ENCODE measurements around the gene PSMG4. TPM values are rescaled to one million over a fixed set of nuclear protein-coding genes. Genes with fewer than 3 reads are reported as not detected.

The PSMG4 gene
- total RNA-seq, 1 experiment from 2014 or later, result 27.0 TPM

DNA sequence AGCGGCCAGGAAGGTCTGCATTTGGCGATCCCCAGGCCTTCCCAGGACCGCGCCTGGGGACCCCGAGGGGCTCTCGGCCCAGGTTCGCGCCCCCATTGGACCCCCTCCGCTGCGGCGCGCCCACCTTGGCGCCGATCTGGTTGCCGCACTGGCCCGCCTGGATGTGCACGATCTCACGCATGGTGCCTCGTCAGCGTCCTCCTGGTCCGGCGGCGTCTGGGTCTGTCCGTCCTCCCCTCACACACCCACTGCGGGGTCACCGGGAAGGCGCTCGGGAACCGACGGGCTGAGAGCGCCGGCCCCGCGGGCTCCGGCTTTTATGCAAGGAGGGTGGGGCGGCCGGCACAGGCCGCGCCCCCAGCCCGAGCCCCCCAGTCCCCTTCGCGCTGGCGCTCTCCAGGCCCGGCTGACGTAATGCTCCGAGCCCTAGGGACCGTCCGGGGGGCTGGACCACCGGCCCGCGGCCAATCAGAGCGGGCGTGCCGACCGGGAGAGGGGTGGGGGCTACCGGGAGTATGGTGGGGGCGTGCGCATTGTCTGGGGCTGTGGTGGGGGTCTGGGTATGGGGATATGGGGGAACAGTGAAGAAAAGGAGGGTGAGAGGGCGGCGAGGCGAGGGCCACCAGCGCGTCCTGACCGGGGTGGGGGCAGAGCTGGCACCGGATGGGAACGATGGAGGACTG is 31.2 kb upstream of the PSMG4 start, which contains the start of gene TUBB2B:
Gene TUBB2B, minus strand, starts transcription at position 291 of the 683 bp plus-strand sequence. Its CDS starts 110 bp downstream, at position 181.
- POLR2A ChIA-PET, result no interaction called here
- BruUV-seq (replicated peaks), result no TSS peak

DNA sequence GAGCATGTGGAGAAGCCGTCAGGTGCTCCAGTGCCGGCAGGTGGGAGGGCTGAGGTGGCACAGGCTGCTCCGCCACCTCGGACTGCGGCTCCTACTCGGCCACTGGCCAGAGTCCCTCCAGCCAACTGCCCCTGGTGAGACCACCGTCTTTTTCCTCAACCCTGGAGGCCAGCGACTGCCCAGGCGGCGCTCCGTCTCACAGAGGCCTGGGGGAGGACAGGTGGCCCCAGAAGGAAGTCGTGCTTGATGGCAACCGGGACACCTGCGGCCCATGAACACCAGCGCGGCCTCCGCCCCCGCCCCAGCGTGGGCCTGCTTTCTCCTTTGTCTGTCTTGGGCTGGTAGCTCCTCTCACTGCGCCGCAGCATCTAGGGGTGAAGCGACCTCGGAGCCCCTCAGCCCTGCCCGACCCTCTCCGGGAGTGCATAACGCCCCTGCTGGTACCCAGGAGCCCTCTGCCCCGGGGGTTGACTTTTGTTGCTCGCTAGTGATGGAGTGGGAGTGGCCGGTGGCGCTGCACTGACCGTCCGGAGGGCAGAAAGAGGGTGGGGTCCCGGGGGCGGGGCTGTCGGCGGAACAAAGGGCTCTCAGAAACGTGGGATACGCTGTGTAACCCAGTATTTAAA is 30.6 kb upstream of the PSMG4 start:
- Histone ChIP-seq H3K27me3 (ENCODE audit: control insufficient read depth, insufficient read depth, low read length) (peaks cover 6% of the 10 kb centered on the region), H3K9me3 (ENCODE audit: control insufficient read depth, insufficient read depth, low read depth, low read length) (no peaks in the 10 kb centered on the region), H3K4me1 (ENCODE audit: control insufficient read depth, insufficient read depth, low read length) (peaks cover 9% of the 10 kb centered on the region), H3K4me3 (ENCODE audit: low read depth in 2 of 2, low read length in 2 of 2) (peak overlapping the region; percentile 63 to 71), H3K36me3 (ENCODE audit: control insufficient read depth, insufficient read depth, low read length) (no peaks in the 10 kb centered on the region), H3K27ac (ENCODE audit: low read length) (no peak overlapping the region)
- CTCF ChIA-PET, result interaction anchor here (0.6 kb wide), 1 partner anchor 101 kb away, joined by 8 read pairs; no protein-coding TSS in a partner anchor
- POLR2A ChIA-PET, result no interaction called here
- TF ChIP-seq TCF7L2 (IDR thresholded peaks at IDR 0.05; ENCODE audit: low read depth, low read length) (no peak), POLR2AphosphoS5 (IDR thresholded peaks at IDR 0.05; ENCODE audit: low read depth, low read length) (no peak), SIN3A (IDR thresholded peaks at IDR 0.05; ENCODE audit: borderline replicate concordance, insufficient read depth, low read depth, low read length) (no peak)
- TF ChIP-seq, protein P1, sequence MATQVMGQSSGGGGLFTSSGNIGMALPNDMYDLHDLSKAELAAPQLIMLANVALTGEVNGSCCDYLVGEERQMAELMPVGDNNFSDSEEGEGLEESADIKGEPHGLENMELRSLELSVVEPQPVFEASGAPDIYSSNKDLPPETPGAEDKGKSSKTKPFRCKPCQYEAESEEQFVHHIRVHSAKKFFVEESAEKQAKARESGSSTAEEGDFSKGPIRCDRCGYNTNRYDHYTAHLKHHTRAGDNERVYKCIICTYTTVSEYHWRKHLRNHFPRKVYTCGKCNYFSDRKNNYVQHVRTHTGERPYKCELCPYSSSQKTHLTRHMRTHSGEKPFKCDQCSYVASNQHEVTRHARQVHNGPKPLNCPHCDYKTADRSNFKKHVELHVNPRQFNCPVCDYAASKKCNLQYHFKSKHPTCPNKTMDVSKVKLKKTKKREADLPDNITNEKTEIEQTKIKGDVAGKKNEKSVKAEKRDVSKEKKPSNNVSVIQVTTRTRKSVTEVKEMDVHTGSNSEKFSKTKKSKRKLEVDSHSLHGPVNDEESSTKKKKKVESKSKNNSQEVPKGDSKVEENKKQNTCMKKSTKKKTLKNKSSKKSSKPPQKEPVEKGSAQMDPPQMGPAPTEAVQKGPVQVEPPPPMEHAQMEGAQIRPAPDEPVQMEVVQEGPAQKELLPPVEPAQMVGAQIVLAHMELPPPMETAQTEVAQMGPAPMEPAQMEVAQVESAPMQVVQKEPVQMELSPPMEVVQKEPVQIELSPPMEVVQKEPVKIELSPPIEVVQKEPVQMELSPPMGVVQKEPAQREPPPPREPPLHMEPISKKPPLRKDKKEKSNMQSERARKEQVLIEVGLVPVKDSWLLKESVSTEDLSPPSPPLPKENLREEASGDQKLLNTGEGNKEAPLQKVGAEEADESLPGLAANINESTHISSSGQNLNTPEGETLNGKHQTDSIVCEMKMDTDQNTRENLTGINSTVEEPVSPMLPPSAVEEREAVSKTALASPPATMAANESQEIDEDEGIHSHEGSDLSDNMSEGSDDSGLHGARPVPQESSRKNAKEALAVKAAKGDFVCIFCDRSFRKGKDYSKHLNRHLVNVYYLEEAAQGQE (IDR thresholded peaks at IDR 0.05; ENCODE audit: insufficient read depth in 1 of 2, low read depth in 2 of 2, low read length in 1 of 2), result no peak
- TF ChIP-seq, protein P2, sequence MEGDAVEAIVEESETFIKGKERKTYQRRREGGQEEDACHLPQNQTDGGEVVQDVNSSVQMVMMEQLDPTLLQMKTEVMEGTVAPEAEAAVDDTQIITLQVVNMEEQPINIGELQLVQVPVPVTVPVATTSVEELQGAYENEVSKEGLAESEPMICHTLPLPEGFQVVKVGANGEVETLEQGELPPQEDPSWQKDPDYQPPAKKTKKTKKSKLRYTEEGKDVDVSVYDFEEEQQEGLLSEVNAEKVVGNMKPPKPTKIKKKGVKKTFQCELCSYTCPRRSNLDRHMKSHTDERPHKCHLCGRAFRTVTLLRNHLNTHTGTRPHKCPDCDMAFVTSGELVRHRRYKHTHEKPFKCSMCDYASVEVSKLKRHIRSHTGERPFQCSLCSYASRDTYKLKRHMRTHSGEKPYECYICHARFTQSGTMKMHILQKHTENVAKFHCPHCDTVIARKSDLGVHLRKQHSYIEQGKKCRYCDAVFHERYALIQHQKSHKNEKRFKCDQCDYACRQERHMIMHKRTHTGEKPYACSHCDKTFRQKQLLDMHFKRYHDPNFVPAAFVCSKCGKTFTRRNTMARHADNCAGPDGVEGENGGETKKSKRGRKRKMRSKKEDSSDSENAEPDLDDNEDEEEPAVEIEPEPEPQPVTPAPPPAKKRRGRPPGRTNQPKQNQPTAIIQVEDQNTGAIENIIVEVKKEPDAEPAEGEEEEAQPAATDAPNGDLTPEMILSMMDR (IDR thresholded peaks at IDR 0.05), result no peak
- DNase-seq (ENCODE audit: low read depth, low spot score), result no peak
- in situ Hi-C loops (cut with HindIII; ENCODE audit: low pct_unique_long_range_greater_than_20kb, low sequenced_read_pairs), result no loop called here
- intact Hi-C loops (cut with micrococcal nuclease; ENCODE audit: unreplicated experiment), result no loop called here
- no TSS peak for BruUV-seq (replicated peaks)
- ATAC-seq, result 0 out of 2 replicates have a peak, but pooled peaks have one; percentile 3

More for the DNA sequence above, 31.2 kb upstream of the PSMG4 start, which contains the start of gene TUBB2B:
- DNase-seq (ENCODE audit: low read depth, low spot score) (no peak), ATAC-seq (peak; percentile 75)
- CTCF ChIA-PET, result interaction anchor here (0.6 kb wide), 1 partner anchor 101 kb away, joined by 8 read pairs; no protein-coding TSS in a partner anchor
- Histone ChIP-seq H3K4me1 (ENCODE audit: control insufficient read depth, insufficient read depth, low read length) (peaks cover 9% of the 10 kb centered on the region), H3K36me3 (ENCODE audit: control insufficient read depth, insufficient read depth, low read length) (no peaks in the 10 kb centered on the region), H3K4me3 (ENCODE audit: low read depth in 2 of 2, low read length in 2 of 2) (peak within 1 kb of the TSS; percentile 63 to 71), H3K27ac (ENCODE audit: low read length) (0 out of 2 replicates have a peak within 1 kb of the TSS, but pooled peaks have one; percentile 2), H3K27me3 (ENCODE audit: control insufficient read depth, insufficient read depth, low read length) (peaks cover 6% of the 10 kb centered on the region), H3K9me3 (ENCODE audit: control insufficient read depth, insufficient read depth, low read depth, low read length) (no peaks in the 10 kb centered on the region)
- TF ChIP-seq, protein P2 (IDR thresholded peaks at IDR 0.05), result no peak
- TF ChIP-seq POLR2AphosphoS5 (IDR thresholded peaks at IDR 0.05; ENCODE audit: low read depth, low read length), result no peak
- TF ChIP-seq, protein P1 (IDR thresholded peaks at IDR 0.05; ENCODE audit: insufficient read depth in 1 of 2, low read depth in 2 of 2, low read length in 1 of 2), result no peak
- TF ChIP-seq SIN3A (IDR thresholded peaks at IDR 0.05; ENCODE audit: borderline replicate concordance, insufficient read depth, low read depth, low read length), result no peak
- TF ChIP-seq TCF7L2 (IDR thresholded peaks at IDR 0.05; ENCODE audit: low read depth, low read length), result no peak
- in situ Hi-C loops (cut with HindIII; ENCODE audit: low pct_unique_long_range_greater_than_20kb, low sequenced_read_pairs), result no loop called here
- intact Hi-C loops (cut with micrococcal nuclease; ENCODE audit: unreplicated experiment), result no loop called here
